Tibial nerve (tissue), 4 donors: Measurements from ENCODE around the gene MEGF8.

ENCODE experiments used
- EP300 ChIP-seq, 2 donors: sonication (generic); formaldehyde crosslinking; IDR thresholded peaks; one replicate each; pipeline ENCODE4 v1.6.1; 2017; ENCODE audit warnings: antibody characterized with exemption in 2 of 2, mild to moderate bottlenecking in 1 of 2
- POLR2A ChIP-seq, 2 donors: fragments of 450-650 bp; IDR thresholded peaks; one replicate each; pipeline ENCODE4 v1.6.1; 2017; ENCODE audit warnings: antibody characterized with exemption in 2 of 2, mild to moderate bottlenecking in 2 of 2, moderate library complexity in 2 of 2
- TF ChIP-seq, protein P1 (sequence below), 5 experiments: fragments of 200-600 bp in 3 of 5; fragments of 450-650 bp in 2 of 5; sonication (generic) in 3 of 5; IDR thresholded peaks; one replicate each; pipeline ENCODE4 v1.5.1; 2016 to 2019; ENCODE audit warnings: antibody characterized with exemption in 5 of 5, mild to moderate bottlenecking in 3 of 5, moderate library complexity in 2 of 5

DNA sequence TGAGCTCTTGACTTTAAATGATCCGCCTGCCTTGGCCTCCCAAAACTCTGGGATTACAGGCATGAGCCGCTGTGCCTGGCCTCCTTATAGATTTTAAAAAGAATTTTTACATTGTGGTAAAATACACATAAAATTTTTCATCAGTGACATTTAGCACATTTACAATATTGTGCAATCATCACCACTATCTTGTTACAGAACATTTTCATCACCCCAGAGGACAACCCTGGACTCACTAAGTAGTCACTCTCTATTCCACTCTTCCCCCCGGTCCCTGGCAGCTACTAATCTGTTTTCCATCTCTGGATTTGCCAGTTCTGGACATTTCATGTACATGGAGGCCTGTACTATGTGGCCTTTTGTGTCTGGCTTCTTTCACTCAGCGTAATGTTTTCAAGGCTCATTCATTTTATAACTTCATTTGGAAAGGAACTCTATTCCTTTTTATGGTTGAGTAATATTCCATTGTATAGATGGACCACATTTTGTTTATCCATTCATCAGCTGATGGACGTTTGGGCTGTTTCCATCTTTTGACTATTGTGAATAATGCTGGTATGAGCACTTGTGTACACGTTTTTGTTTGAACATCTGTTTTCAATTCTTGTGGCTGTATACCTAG is 19.9 kb downstream of the MEGF8 start:
- TF ChIP-seq EP300 (IDR thresholded peaks at IDR 0.05) (no peak), POLR2A (IDR thresholded peaks at IDR 0.05) (no peak)
- TF ChIP-seq, protein P1, sequence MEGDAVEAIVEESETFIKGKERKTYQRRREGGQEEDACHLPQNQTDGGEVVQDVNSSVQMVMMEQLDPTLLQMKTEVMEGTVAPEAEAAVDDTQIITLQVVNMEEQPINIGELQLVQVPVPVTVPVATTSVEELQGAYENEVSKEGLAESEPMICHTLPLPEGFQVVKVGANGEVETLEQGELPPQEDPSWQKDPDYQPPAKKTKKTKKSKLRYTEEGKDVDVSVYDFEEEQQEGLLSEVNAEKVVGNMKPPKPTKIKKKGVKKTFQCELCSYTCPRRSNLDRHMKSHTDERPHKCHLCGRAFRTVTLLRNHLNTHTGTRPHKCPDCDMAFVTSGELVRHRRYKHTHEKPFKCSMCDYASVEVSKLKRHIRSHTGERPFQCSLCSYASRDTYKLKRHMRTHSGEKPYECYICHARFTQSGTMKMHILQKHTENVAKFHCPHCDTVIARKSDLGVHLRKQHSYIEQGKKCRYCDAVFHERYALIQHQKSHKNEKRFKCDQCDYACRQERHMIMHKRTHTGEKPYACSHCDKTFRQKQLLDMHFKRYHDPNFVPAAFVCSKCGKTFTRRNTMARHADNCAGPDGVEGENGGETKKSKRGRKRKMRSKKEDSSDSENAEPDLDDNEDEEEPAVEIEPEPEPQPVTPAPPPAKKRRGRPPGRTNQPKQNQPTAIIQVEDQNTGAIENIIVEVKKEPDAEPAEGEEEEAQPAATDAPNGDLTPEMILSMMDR (IDR thresholded peaks at IDR 0.05): no peak
